Stimulated activated CD4-positive, alpha-beta T cell treated with anti-CD3 and anti-CD28 coated beads, Interleukin-1b, Interleukin-23, amount 100 ng/mL, for 4 hours (primary cell): Measurements from ENCODE around the gene BROX.
"Not testable (repeated sequence)": the region's sequence is repeated elsewhere in the genome, so short reads cannot be mapped to it uniquely, and the experiment has no call there.

Experiments used
- DNase-seq, 2 donors: peaks; one replicate each; pipeline ENCODE4 v3.0.0-alpha.2; 2020; ENCODE audit warnings: low read depth in 2 of 2

The BROX gene

GRCh38 chr1:222712253-222713090, at the start of gene BROX, which contains the start of gene AIDA:
Gene BROX (plus strand): TSS chr1:222712564. CDS start chr1:222715700, 3,136 bp downstream.
Gene AIDA (minus strand): TSS chr1:222712491. CDS start chr1:222712317, 174 bp downstream.
- peak; percentile 96 to 98 for DNase-seq

GRCh38 chr1:222663431-222663934, 48.9 kb upstream of the BROX start:
- DNase-seq: no peak

GRCh38 chr1:222665964-222666363, 46.4 kb upstream of the BROX start:
- DNase-seq: no peak

- not testable (repeated sequence) for DNase-seq
Observed at GRCh38 chr1:222668184-222668583, 44.2 kb upstream of the BROX start.

- not testable (repeated sequence) for DNase-seq
Observed at GRCh38 chr1:222669107-222669506, 43.3 kb upstream of the BROX start.

GRCh38 chr1:222670110-222670509, 42.3 kb upstream of the BROX start:
- DNase-seq: no peak

- no peak for DNase-seq
Observed at GRCh38 chr1:222680080-222680479, 32.3 kb upstream of the BROX start.

GRCh38 chr1:222691016-222691415, 21.3 kb upstream of the BROX start:
- no peak for DNase-seq

GRCh38 chr1:222694927-222695326, 17.4 kb upstream of the BROX start:
- DNase-seq: no peak

- DNase-seq: no peak
Observed at GRCh38 chr1:222696741-222697140, 15.6 kb upstream of the BROX start.

GRCh38 chr1:222697203-222697602, 15.2 kb upstream of the BROX start:
- DNase-seq: no peak

GRCh38 chr1:222697826-222698225, 14.5 kb upstream of the BROX start:
- DNase-seq: no peak

- no peak for DNase-seq
Observed at GRCh38 chr1:222702210-222702609, 10.2 kb upstream of the BROX start.

- no peak for DNase-seq
Observed at GRCh38 chr1:222704260-222704659, 8.1 kb upstream of the BROX start.

GRCh38 chr1:222706815-222707214, 5.5 kb upstream of the BROX start:
- no peak for DNase-seq

- no peak for DNase-seq
Observed at GRCh38 chr1:222709700-222710153, 2.6 kb upstream of the BROX start.

- DNase-seq: peak; percentile 42 to 48
Observed at GRCh38 chr1:222711319-222712252, 778 bp upstream of the BROX start.

GRCh38 chr1:222713091-222713961, 962 bp downstream of the BROX start:
- DNase-seq: peak; percentile 77 to 79

- no peak for DNase-seq
Observed at GRCh38 chr1:222716393-222716792, 4.0 kb downstream of the BROX start.

GRCh38 chr1:222728746-222729145, 16.4 kb downstream of the BROX start:
- no peak for DNase-seq

GRCh38 chr1:222730866-222731265, 18.5 kb downstream of the BROX start:
- no peak for DNase-seq
